OCI-LY3 (cell line): ENCODE measurements around the gene NPFF.

Experiments
- EZH2phosphoT487 ChIP-seq: fragments of 200-600 bp; shearing (Covaris generic); IDR thresholded peaks from 2 replicates; pipeline ENCODE4 v1.6.1; 2018; ENCODE audit warnings: antibody characterized with exemption, mixed run types, low read depth
- TF ChIP-seq, protein P1 (sequence below): fragments of 200-600, 300-600 bp; sonication (generic); IDR thresholded peaks from 2 replicates; pipeline ENCODE4 v1.5.1; 2014; ENCODE audit warnings: antibody characterized with exemption, low read length, low read depth

DNA sequence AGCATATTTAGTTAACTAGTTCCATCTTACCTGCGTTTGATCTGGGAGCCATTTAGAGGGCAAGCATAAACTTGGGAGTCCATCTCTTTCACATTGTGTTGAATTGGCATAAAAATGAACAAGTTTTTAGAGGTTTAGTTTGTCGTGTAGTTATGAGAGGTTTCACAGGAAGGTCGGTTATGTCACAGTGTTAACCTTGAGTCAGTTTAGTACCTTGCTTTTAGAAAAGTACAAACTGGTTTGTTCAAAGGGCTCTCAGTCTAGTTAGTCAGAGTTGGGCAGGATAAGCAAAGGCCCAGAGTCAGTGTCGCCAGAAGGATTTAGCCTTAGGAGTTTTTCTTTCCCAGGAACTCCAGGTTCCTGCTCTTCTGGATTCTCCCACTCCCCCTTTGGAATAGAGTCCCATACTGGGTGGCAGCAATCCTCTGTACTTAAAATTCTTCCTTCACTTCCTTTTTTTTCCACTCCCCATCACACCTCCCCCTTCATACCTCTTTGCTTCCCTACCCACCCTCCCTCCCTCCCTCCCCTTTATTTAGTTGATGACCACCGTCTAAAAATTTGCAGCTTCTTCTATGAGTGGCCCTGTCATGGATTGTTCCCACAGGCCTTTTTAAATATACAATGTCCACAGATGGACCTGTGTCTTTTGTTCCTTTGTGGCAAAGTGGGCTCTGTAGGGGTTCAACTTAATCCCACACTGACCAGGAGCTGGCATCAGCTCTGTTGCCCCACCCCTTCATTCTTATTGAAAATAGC is 43.3 kb downstream of the NPFF start:
- TF ChIP-seq, protein P1, sequence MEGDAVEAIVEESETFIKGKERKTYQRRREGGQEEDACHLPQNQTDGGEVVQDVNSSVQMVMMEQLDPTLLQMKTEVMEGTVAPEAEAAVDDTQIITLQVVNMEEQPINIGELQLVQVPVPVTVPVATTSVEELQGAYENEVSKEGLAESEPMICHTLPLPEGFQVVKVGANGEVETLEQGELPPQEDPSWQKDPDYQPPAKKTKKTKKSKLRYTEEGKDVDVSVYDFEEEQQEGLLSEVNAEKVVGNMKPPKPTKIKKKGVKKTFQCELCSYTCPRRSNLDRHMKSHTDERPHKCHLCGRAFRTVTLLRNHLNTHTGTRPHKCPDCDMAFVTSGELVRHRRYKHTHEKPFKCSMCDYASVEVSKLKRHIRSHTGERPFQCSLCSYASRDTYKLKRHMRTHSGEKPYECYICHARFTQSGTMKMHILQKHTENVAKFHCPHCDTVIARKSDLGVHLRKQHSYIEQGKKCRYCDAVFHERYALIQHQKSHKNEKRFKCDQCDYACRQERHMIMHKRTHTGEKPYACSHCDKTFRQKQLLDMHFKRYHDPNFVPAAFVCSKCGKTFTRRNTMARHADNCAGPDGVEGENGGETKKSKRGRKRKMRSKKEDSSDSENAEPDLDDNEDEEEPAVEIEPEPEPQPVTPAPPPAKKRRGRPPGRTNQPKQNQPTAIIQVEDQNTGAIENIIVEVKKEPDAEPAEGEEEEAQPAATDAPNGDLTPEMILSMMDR: no peak
- no peak for TF ChIP-seq EZH2phosphoT487
